ENCODE measurements around the gene AFAP1. TPM values are rescaled to one million over a fixed set of nuclear protein-coding genes. Genes with fewer than 3 reads are reported as not detected.

The AFAP1 gene
- total and polyA plus RNA-seq, 8 donors: 3.2 to 15.9 (median 6.3) TPM

DNA sequence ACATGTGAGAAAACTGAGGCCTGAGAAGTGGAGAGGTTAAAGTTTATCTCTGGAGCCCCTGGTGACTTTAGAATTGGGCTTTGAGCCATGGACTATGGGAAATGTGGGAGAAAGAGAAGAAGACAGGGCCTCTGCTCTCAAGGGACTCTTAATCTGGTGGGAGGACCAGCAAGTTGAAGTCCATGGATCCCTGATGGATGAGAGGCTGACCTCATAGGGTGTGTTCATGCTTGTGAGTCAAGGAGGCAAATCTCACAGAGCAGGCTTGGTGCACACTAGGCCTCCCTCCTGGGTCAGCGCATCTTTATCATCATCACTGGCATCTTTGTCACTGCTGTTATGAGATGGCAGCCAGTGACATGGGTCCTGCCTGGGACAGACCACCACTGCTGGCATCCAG is 211.9 kb downstream of the AFAP1 start:
- H3K9me3 ChIP-seq: no peaks in the 10 kb centered on the region
- intact Hi-C loops (cut with DNase I): no loop called here
- FAIRE-seq (no peak), DNase-seq (no peak), ATAC-seq (no peak)
- H3K27me3 ChIP-seq: no peaks in the 10 kb centered on the region
- no peaks in the 10 kb centered on the region for H3K4me1 ChIP-seq
- H3K27ac ChIP-seq: no peak overlapping the region
- no peaks in the 10 kb centered on the region for H3K36me3 ChIP-seq
- TF ChIP-seq, protein P1, sequence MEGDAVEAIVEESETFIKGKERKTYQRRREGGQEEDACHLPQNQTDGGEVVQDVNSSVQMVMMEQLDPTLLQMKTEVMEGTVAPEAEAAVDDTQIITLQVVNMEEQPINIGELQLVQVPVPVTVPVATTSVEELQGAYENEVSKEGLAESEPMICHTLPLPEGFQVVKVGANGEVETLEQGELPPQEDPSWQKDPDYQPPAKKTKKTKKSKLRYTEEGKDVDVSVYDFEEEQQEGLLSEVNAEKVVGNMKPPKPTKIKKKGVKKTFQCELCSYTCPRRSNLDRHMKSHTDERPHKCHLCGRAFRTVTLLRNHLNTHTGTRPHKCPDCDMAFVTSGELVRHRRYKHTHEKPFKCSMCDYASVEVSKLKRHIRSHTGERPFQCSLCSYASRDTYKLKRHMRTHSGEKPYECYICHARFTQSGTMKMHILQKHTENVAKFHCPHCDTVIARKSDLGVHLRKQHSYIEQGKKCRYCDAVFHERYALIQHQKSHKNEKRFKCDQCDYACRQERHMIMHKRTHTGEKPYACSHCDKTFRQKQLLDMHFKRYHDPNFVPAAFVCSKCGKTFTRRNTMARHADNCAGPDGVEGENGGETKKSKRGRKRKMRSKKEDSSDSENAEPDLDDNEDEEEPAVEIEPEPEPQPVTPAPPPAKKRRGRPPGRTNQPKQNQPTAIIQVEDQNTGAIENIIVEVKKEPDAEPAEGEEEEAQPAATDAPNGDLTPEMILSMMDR (IDR thresholded peaks at IDR 0.05): no peak
- WGBS, 2 donors: 94 to 96% methylated on average over 1 of the region's 1 CpG
- no peak overlapping the region for H3K4me3 ChIP-seq

DNA sequence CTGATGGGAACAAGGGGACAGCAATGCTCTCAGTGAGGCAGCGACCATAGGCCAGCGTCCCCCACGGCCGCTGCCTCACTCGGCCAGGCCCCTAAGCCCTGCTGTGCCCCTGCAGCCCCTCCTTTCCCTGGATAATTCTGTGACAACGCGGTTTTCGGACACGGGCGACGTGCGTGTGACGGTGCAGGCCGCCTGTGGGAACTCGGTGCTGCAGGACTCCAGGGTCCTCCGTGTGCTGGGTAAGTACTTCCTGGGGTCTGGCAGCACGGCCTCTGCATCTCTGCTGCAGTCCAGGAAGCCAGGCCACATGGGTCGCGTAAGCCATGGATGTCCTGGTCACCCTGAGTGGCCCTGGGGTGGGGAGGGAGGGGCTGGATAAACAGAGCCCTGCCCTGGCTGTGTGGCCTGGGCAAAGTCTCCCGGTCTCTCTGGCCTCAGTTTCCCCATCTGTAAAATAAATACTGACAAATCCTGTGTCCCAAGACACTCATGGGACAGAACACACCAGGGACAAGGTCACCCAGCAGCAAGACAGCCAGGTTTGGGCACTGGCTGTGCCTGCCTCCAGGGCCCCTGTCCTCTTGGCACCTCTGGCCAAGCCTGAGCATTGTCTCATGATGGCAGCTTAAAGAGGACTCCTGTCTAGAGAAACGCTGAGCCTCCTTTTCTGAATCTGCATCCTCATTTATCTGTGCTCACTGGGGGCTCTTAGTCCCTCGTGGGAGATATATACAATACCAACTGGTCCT is 212.8 kb downstream of the AFAP1 start:
- intact Hi-C loops (cut with DNase I): no loop called here
- FAIRE-seq (no peak), DNase-seq (peak in 1 of 6 donors; percentile 27), ATAC-seq (no peak)
- H3K4me3 ChIP-seq: no peak overlapping the region
- TF ChIP-seq, protein P1 (IDR thresholded peaks at IDR 0.05): no peak
- WGBS, 2 donors: 76 to 78% methylated on average over 22 of the region's 22 CpGs
- no peak overlapping the region for H3K27ac ChIP-seq
- no peaks in the 10 kb centered on the region for H3K36me3 ChIP-seq
- no peaks in the 10 kb centered on the region for H3K4me1 ChIP-seq
- H3K9me3 ChIP-seq: no peaks in the 10 kb centered on the region
- H3K27me3 ChIP-seq: no peaks in the 10 kb centered on the region

DNA sequence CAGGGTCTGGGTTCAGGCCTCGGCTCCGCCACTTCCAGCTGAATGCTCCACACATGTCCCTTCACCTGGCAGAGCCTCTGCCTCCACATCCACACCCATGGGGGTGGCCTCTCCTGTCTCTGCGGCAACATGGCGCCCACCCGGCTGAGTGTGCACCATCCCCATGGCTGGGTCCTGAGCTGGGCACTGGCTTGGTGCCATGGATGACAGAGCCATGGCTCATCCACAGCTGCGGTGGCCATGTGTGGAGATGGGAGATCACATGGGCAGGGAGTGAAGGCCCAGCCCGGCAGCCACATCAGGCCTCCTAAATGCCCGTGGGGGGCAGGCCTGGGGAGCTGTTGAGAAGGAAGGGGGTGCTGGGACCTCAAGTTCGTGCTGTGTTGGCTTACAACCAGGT is 213.7 kb downstream of the AFAP1 start:
- no peaks in the 10 kb centered on the region for H3K4me1 ChIP-seq
- TF ChIP-seq, protein P1 (IDR thresholded peaks at IDR 0.05): no peak
- peak in 1 of 6 donors; percentile 67 for DNase-seq
- no peak for ATAC-seq
- intact Hi-C loops (cut with DNase I): no loop called here
- H3K27ac ChIP-seq: no peak overlapping the region
- 81 to 93% methylated on average over 9 of the region's 9 CpGs for WGBS, 2 donors
- FAIRE-seq: no peak
- H3K9me3 ChIP-seq: no peaks in the 10 kb centered on the region
- H3K27me3 ChIP-seq: no peaks in the 10 kb centered on the region
- H3K36me3 ChIP-seq: no peaks in the 10 kb centered on the region
- H3K4me3 ChIP-seq: no peak overlapping the region

DNA sequence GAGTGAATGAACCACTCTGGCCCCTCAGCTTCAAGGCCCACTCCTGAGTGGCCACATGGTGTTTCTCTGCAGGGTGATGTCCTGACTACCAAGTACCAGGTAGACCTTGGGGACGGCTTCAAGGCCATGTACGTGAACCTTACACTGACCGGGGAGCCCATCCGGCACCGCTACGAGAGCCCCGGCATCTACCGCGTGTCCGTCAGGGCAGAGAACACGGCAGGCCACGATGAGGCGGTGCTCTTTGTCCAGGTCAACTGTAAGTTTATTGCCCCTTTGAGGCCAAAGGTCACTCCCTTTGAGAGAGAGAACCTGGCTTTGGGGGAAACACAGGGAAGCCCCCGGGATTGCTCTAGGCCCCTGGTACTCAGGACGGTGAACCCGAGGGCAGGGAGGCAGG is 216.0 kb downstream of the AFAP1 start:
- ATAC-seq (no peak), FAIRE-seq (no peak), DNase-seq (no peak)
- TF ChIP-seq, protein P1 (IDR thresholded peaks at IDR 0.05): no peak
- WGBS, 2 donors: 84 to 93% methylated on average over 16 of the region's 16 CpGs
- H3K9me3 ChIP-seq: no peaks in the 10 kb centered on the region
- peaks cover 0 to 6% (median 3%) of the 10 kb centered on the region in 4 donors for H3K27me3 ChIP-seq
- intact Hi-C loops (cut with DNase I): loop anchor here in 1 of 3 donors (5.0 kb wide), 1 partner anchor 526 kb away; no protein-coding TSS in a partner anchor
- H3K27ac ChIP-seq: no peak overlapping the region
- no peaks in the 10 kb centered on the region for H3K4me1 ChIP-seq
- H3K4me3 ChIP-seq: no peak overlapping the region
- no peaks in the 10 kb centered on the region for H3K36me3 ChIP-seq

DNA sequence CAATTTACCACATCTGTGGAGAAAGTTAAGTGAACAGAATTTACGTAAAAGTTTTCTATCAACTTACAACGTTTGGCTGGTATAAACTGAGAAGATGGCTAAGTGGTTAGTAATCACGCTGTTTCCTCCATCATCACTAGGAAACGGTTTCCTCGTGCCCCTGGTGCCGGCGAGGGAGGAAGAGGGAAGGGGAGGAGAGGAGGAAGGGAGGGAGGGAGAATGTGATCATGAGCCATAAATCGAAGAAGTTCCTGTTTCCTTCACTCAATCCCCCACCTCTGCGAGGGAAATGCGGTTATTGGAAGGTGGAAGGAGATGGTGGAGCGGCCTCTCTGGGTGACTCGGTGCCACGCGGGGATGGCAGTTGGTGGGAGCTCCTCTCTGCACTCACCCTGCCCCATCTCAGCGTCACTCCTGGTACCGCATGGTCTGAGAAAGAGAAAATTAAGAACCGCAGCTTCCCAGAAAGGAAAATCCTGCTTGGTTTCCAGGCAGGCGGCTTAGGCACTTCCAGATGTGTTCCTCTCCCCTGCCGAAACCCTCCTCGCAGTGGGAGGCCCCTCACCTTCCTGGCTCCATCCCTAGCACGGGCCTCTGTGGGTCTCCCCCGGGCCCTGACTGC is 216.8 kb downstream of the AFAP1 start:
- DNase-seq: no peak
- H3K9me3 ChIP-seq: no peaks in the 10 kb centered on the region
- no peak overlapping the region for H3K4me3 ChIP-seq
- TF ChIP-seq, protein P1 (IDR thresholded peaks at IDR 0.05): no peak
- H3K36me3 ChIP-seq: no peaks in the 10 kb centered on the region
- no peaks in the 10 kb centered on the region for H3K4me1 ChIP-seq
- H3K27me3 ChIP-seq: peaks cover 0 to 6% (median 3%) of the 10 kb centered on the region in 4 donors
- H3K27ac ChIP-seq: no peak overlapping the region
- intact Hi-C loops (cut with DNase I): loop anchor here in 1 of 3 donors (5.0 kb wide), 1 partner anchor 526 kb away; no protein-coding TSS in a partner anchor
- no peak for ATAC-seq
- 55% methylated on average over 22 of the region's 22 CpGs for WGBS, 2 donors
- no peak for FAIRE-seq
